Measurements from ENCODE around the gene CHRDL2. TPM values are rescaled to one million over a fixed set of nuclear protein-coding genes. Genes with fewer than 3 reads are reported as not detected.

CHRDL2 gene
- total and polyA plus RNA-seq, 2 of the 13 experiments (the other 11 are each of a cell fraction or from before 2014, with no cell fraction given) = 0.04 TPM; not detected in 1

- CTCF ChIA-PET (ENCODE audit: low intra/inter-chr PET ratio, low total read pairs) = no interaction called here
- no peaks in the 10 kb centered on the region for H3K36me3 ChIP-seq (replicated peaks in 1 of 2; ENCODE audit: control insufficient read depth in 1 of 2, insufficient read depth in 2 of 2, low read length in 2 of 2)
- H3K4me1 ChIP-seq (ENCODE audit: insufficient read depth, low read length) = peaks cover 8% of the 10 kb centered on the region; the same call in 1 of the 2 replicates
- intact Hi-C loops (cut with micrococcal nuclease; ENCODE audit: unreplicated experiment) (no loop called here), in situ Hi-C loops (cut with HindIII; ENCODE audit: extremely low pct_ligation_motif_present, low pct_unique_long_range_greater_than_20kb) (no loop called here)
- POLR2A ChIA-PET = no interaction called here
- FAIRE-seq (no peak), ATAC-seq (no peak), DNase-seq (ENCODE audit: low spot score) (no peak)
- no peak overlapping the region for H3K4me2 ChIP-seq (ENCODE audit: low read depth, low read length)
- no peak overlapping the region for H3K4me3 ChIP-seq (replicated peaks in 1 of 3; ENCODE audit: insufficient read depth in 1 of 3, low read depth in 2 of 3, low read length in 3 of 3)
- no peak overlapping the region for H2AFZ ChIP-seq (ENCODE audit: low read length)
- H3K27ac ChIP-seq (ENCODE audit: extremely low read length, insufficient read depth, low read length) = no peak overlapping the region
- 61% methylated on average over 7 of the region's 7 CpGs for WGBS (ENCODE audit: low lambda C conversion rate)
- H4K20me1 ChIP-seq (ENCODE audit: insufficient read depth, low read length) = no peaks in the 10 kb centered on the region
- H3K9me3 ChIP-seq (ENCODE audit: low read length) = no peaks in the 10 kb centered on the region
- H3K9ac ChIP-seq (ENCODE audit: insufficient read depth, low read depth, low read length) = no peak overlapping the region
- no peaks in the 10 kb centered on the region for H3K79me2 ChIP-seq (ENCODE audit: insufficient read depth, low read length)
- no TSS peak for BruUV-seq (replicated peaks)
- no peaks in the 10 kb centered on the region; a peak in 2 of 5 replicates for H3K27me3 ChIP-seq (ENCODE audit: control insufficient read depth in 1 of 2, insufficient read depth in 2 of 2, low read length in 2 of 2)
- no peak for TF ChIP-seq RFXANK (CRISPR knock-in tag; IDR thresholded peaks at IDR 0.05)
- TF ChIP-seq YEATS2 (CRISPR knock-in tag; IDR thresholded peaks at IDR 0.05; ENCODE audit: borderline replicate concordance) = no peak
- no peak for TF ChIP-seq ETV6 (CRISPR knock-in tag; conservative IDR thresholded peaks at IDR 0.05)
- no peak for TF ChIP-seq RBM39 (IDR thresholded peaks at IDR 0.05; ENCODE audit: low read depth, low read length, poor library complexity, severe bottlenecking)
- TF ChIP-seq KDM4B (CRISPR knock-in tag; IDR thresholded peaks at IDR 0.05) = no peak
- TF ChIP-seq ZNF660 (CRISPR knock-in tag; IDR thresholded peaks at IDR 0.05; ENCODE audit: borderline replicate concordance, low read depth) = no peak
- no peak for TF ChIP-seq RAD51 (IDR thresholded peaks at IDR 0.05; ENCODE audit: borderline replicate concordance)
- no peak for TF ChIP-seq RNF219 (CRISPR knock-in tag; IDR thresholded peaks at IDR 0.05)
- TF ChIP-seq PBX3 (CRISPR knock-in tag; IDR thresholded peaks at IDR 0.05; ENCODE audit: borderline replicate concordance) = no peak
- no peak for TF ChIP-seq GRHL1 (CRISPR knock-in tag; conservative IDR thresholded peaks at IDR 0.05)
- TF ChIP-seq ETS1 (CRISPR knock-in tag; IDR thresholded peaks at IDR 0.05) = no peak
- no peak for TF ChIP-seq FOXM1 (CRISPR knock-in tag; IDR thresholded peaks at IDR 0.05)
- TF ChIP-seq ZNF274 (CRISPR knock-in tag; IDR thresholded peaks at IDR 0.05) = no peak
- no peak for TF ChIP-seq TCF7L2 (IDR thresholded peaks at IDR 0.05; ENCODE audit: low read depth, low read length)
- TF ChIP-seq POGK (CRISPR knock-in tag; conservative IDR thresholded peaks at IDR 0.05) = no peak
- TF ChIP-seq NPAS2 (CRISPR knock-in tag; IDR thresholded peaks at IDR 0.05; ENCODE audit: borderline replicate concordance) = no peak
- TF ChIP-seq SATB2 (CRISPR knock-in tag; IDR thresholded peaks at IDR 0.05) = no peak
Measured at GRCh38 chr11:74673693-74674360, 57.4 kb downstream of the CHRDL2 start.
